Fibroblast of lung (primary cell): ENCODE measurements around the gene NIPAL1. TPM values are rescaled to one million over a fixed set of nuclear protein-coding genes. Genes with fewer than 3 reads are reported as not detected.

Source experiments
- DNase-seq, 2 donors: peaks; one replicate each; pipeline versions ENCODE4 v3.0.0 to v3.0.0-alpha.2; 2010; ENCODE audit warnings: low read depth in 2 of 2
- H2AFZ ChIP-seq: 2 replicates; pipeline ENCODE4 v1.5.1; 2012; ENCODE audit warnings: low read length, control low read depth, inconsistent platforms
- H3K27ac ChIP-seq: 2 replicates; pipeline ENCODE4 v1.5.1; 2011; ENCODE audit warnings: low read length, control low read depth; ENCODE audit not compliant: insufficient read depth
- H3K27me3 ChIP-seq: 2 replicates; pipeline ENCODE4 v1.5.1; 2011; ENCODE audit warnings: mild to moderate bottlenecking, low read length; ENCODE audit not compliant: control insufficient read depth, insufficient read depth
- H3K36me3 ChIP-seq: 2 replicates; pipeline ENCODE4 v1.5.1; 2011; ENCODE audit warnings: low read length; ENCODE audit not compliant: control insufficient read depth, insufficient read depth
- H3K4me1 ChIP-seq: 2 replicates; pipeline ENCODE4 v1.5.1; 2011; ENCODE audit warnings: low read length; ENCODE audit not compliant: control insufficient read depth, insufficient read depth; ENCODE audit errors: extremely low read depth
- H3K4me2 ChIP-seq: 2 replicates; pipeline ENCODE4 v1.5.1; 2011; ENCODE audit warnings: low read length, control low read depth; ENCODE audit not compliant: insufficient read depth; ENCODE audit errors: extremely low read depth
- H3K4me3 ChIP-seq, 4 experiments: fragments of 200-600 bp in 1 of 4; sonication (generic) in 1 of 4; replicated peaks in 1 of 4; 2 replicates each; pipeline ENCODE4 v1.5.1; 2011 to 2016; ENCODE audit warnings: low read length in 4 of 4, low read depth in 3 of 4, mild to moderate bottlenecking in 3 of 4, control low read depth in 2 of 4, inconsistent platforms in 1 of 4, mixed read lengths in 1 of 4; ENCODE audit not compliant: insufficient read depth in 1 of 4; ENCODE audit errors: control extremely low read depth in 1 of 4
- H3K79me2 ChIP-seq: 2 replicates; pipeline ENCODE4 v1.5.1; 2012; ENCODE audit warnings: mild to moderate bottlenecking, low read length, inconsistent platforms; ENCODE audit not compliant: control insufficient read depth, insufficient read depth
- H3K9ac ChIP-seq: 2 replicates; pipeline ENCODE4 v1.5.1; 2011; ENCODE audit warnings: mild to moderate bottlenecking, low read length, control low read depth; ENCODE audit not compliant: insufficient read depth
- H3K9me3 ChIP-seq: 2 replicates; pipeline ENCODE4 v1.5.1; 2012; ENCODE audit warnings: low read depth, low read length; ENCODE audit not compliant: control insufficient read depth, insufficient read depth
- H4K20me1 ChIP-seq: 2 replicates; pipeline ENCODE4 v1.5.1; 2011; ENCODE audit warnings: low read length; ENCODE audit not compliant: control insufficient read depth, insufficient read depth; ENCODE audit errors: extremely low read depth
- EZH2 ChIP-seq: IDR thresholded peaks from 2 replicates; pipeline ENCODE4 v1.5.1; 2012; ENCODE audit warnings: low read length, control low read depth, mild to moderate bottlenecking; ENCODE audit errors: missing control alignments
- polyA plus RNA-seq, 2 donors: library from polyadenylated mRNA; depleted of rRNA in 1 of 2; stranded (reverse) in 1 of 2; unstranded in 1 of 2; fragments of >200 nt; gene quantifications; 2 replicates each; pipeline ENCODE4 v1.2.1, GENCODE V29; 2011 to 2012; ENCODE audit warnings: missing spikeins in 1 of 2
- total RNA-seq: library from RNA; depleted of rRNA; stranded (reverse); fragments of >200 nt; gene quantifications from 2 replicates; pipeline ENCODE4 v1.2.1, GENCODE V29; 2014
- TF ChIP-seq, protein P1 (sequence below), 2 donors: IDR thresholded peaks in 1 of 2; conservative IDR thresholded peaks in 1 of 2; 1 replicate in 1 of 2; 2 replicates in 1 of 2; pipeline ENCODE4 v1.5.1; 2011 to 2012; ENCODE audit warnings: low read length in 2 of 2, control low read depth in 1 of 2, inconsistent platforms in 1 of 2, low read depth in 1 of 2, mild to moderate bottlenecking in 1 of 2

Gene NIPAL1
- total and polyA plus RNA-seq, 2 donors (not counting 1 experiment from before 2014, with no cell fraction given), result under 0.01 to 0.45 TPM

DNA sequence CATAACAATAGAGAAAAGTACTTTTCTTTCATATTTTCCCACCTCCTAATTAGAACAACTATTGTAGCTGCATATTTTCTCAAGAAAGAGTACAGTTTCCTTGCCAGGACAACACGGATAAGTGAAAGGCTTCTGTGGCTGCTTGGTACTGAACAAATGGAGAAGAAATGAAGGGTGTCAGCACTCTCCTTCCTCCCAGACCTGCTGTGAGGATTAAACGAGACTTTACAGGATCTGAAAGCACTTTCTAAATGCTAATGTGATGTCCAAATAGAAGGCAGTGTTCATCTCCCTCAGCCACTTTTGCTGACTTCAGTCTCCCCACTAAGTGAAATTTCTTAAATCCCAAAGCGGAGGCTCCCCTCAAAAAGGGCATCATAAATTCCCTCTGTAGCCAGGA is 13.9 kb downstream of the NIPAL1 start:
- no peaks in the 10 kb centered on the region for H3K9me3 ChIP-seq
- no peaks in the 10 kb centered on the region for H3K79me2 ChIP-seq
- no peak overlapping the region for H3K27ac ChIP-seq
- no peaks in the 10 kb centered on the region for H4K20me1 ChIP-seq
- no peak overlapping the region for H3K9ac ChIP-seq
- TF ChIP-seq, protein P1, sequence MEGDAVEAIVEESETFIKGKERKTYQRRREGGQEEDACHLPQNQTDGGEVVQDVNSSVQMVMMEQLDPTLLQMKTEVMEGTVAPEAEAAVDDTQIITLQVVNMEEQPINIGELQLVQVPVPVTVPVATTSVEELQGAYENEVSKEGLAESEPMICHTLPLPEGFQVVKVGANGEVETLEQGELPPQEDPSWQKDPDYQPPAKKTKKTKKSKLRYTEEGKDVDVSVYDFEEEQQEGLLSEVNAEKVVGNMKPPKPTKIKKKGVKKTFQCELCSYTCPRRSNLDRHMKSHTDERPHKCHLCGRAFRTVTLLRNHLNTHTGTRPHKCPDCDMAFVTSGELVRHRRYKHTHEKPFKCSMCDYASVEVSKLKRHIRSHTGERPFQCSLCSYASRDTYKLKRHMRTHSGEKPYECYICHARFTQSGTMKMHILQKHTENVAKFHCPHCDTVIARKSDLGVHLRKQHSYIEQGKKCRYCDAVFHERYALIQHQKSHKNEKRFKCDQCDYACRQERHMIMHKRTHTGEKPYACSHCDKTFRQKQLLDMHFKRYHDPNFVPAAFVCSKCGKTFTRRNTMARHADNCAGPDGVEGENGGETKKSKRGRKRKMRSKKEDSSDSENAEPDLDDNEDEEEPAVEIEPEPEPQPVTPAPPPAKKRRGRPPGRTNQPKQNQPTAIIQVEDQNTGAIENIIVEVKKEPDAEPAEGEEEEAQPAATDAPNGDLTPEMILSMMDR (conservative IDR thresholded peaks at IDR 0.05 in 1 of 2, IDR thresholded peaks at IDR 0.05 in 1 of 2; ENCODE audit: low read depth in 1 of 2, low read length in 2 of 2), result no peak
- no peak for TF ChIP-seq EZH2
- no peaks in the 10 kb centered on the region for H3K4me1 ChIP-seq
- no peak overlapping the region for H3K4me3 ChIP-seq
- H3K36me3 ChIP-seq, result no peaks in the 10 kb centered on the region
- H3K4me2 ChIP-seq, result no peak overlapping the region
- no peak for DNase-seq
- no peak overlapping the region for H2AFZ ChIP-seq
- H3K27me3 ChIP-seq, result no peaks in the 10 kb centered on the region

DNA sequence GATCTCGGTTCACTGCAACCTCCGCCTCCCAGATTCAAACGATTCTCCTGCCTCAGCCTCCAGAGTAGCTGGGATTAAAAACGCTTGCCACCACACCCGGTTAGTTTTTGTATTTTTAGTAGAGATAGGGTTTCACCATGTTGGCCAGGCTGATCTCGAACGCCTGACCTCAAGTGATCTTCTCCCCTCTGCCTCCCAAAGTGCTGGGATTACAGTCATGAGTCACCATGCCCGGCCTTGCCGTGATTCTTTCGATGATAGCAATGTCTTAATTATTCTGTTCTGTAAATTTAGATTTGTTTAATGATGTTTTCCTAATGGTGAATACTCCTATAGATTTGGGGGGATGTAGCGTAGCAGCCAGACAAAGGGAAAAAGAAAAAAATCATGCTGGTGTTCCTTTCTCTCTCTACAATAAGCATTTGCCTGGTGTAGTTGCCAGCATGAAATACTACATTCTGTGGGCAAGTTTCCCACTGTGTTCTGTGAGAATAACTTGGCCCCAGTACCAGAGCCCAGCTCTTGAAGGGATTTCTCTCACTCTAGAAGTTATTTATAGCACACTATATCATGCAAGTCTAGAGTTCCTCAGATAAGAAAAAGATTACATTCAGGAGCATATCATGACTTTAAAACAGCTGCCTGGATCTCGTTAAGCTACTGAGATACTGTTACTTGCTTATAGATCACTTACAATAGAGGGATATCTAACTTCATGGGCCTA is 15.4 kb downstream of the NIPAL1 start:
- Histone ChIP-seq H3K4me2 (no peak overlapping the region), H2AFZ (no peak overlapping the region), H3K79me2 (no peaks in the 10 kb centered on the region), H4K20me1 (no peaks in the 10 kb centered on the region), H3K27ac (no peak overlapping the region), H3K9ac (no peak overlapping the region), H3K9me3 (no peaks in the 10 kb centered on the region), H3K27me3 (no peaks in the 10 kb centered on the region), H3K4me3 (no peak overlapping the region), H3K4me1 (no peaks in the 10 kb centered on the region), H3K36me3 (no peaks in the 10 kb centered on the region)
- peak; percentile 62 to 79 for DNase-seq
- TF ChIP-seq, protein P1 (conservative IDR thresholded peaks at IDR 0.05 in 1 of 2, IDR thresholded peaks at IDR 0.05 in 1 of 2; ENCODE audit: low read depth in 1 of 2, low read length in 2 of 2), result no peak
- no peak for TF ChIP-seq EZH2

DNA sequence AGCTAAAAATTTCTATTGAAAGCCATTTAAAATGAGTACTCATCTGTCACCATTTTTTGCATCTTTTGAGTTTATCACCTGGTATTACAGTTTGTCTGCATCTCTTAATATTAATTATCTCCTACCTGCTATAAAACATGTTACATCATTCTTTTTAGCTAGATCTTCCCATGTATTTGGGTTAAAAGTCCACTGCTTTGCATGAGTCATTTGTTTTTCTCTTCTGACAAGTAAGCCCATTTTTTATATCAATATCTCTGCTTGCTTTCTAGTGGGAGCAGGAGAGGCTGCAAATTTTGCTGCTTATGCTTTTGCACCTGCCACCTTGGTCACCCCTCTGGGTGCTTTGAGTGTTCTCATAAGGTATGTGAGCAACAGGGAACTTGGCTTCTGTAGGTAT is 16.1 kb downstream of the NIPAL1 start:
- H3K9me3 ChIP-seq, result no peaks in the 10 kb centered on the region
- DNase-seq, result peak in 1 of 2 donors; percentile 6
- H3K36me3 ChIP-seq, result no peaks in the 10 kb centered on the region
- no peak overlapping the region for H3K4me3 ChIP-seq
- no peaks in the 10 kb centered on the region for H3K79me2 ChIP-seq
- TF ChIP-seq, protein P1 (conservative IDR thresholded peaks at IDR 0.05 in 1 of 2, IDR thresholded peaks at IDR 0.05 in 1 of 2; ENCODE audit: low read depth in 1 of 2, low read length in 2 of 2), result no peak
- TF ChIP-seq EZH2, result no peak
- H3K4me2 ChIP-seq, result no peak overlapping the region
- no peak overlapping the region for H2AFZ ChIP-seq
- H4K20me1 ChIP-seq, result no peaks in the 10 kb centered on the region
- no peak overlapping the region for H3K9ac ChIP-seq
- no peaks in the 10 kb centered on the region for H3K27me3 ChIP-seq
- no peak overlapping the region for H3K27ac ChIP-seq
- H3K4me1 ChIP-seq, result no peaks in the 10 kb centered on the region
